Stimulated activated naive CD4-positive, alpha-beta T cell (primary cell): Measurements from ENCODE around the gene PRSS33.

ENCODE experiments used
- DNase-seq, 6 experiments: peaks; one replicate each; lab custom pipeline; 2025; lab: John Stamatoyannopoulos, UW

Gene PRSS33, protein sequence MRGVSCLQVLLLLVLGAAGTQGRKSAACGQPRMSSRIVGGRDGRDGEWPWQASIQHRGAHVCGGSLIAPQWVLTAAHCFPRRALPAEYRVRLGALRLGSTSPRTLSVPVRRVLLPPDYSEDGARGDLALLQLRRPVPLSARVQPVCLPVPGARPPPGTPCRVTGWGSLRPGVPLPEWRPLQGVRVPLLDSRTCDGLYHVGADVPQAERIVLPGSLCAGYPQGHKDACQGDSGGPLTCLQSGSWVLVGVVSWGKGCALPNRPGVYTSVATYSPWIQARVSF

DNA sequence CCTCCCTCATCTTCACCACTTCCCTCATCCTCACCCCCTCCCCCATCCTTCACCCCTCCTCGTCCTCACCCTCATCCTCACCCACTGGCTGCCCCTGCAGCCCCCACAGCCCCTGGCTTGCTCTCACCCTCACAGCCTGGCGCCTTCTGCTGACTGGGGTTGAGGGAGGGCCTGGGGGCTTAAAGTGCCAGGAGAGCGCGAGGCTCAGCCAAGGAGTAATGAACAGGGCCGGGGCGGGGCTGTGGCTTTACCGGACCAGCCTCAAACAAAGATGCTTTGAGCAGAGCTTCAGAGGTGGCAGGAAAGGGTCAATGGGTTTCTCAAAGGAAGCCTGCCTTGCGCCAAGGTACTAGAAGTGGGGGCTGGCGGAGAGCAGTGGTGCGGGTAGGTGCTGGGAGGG lies at the start of gene PRSS33:
Gene PRSS33 (minus strand): TSS at position 155 of the 400 bp plus-strand sequence. CDS start 1,013 bp downstream, outside the sequence.
- DNase-seq: no peak

DNA sequence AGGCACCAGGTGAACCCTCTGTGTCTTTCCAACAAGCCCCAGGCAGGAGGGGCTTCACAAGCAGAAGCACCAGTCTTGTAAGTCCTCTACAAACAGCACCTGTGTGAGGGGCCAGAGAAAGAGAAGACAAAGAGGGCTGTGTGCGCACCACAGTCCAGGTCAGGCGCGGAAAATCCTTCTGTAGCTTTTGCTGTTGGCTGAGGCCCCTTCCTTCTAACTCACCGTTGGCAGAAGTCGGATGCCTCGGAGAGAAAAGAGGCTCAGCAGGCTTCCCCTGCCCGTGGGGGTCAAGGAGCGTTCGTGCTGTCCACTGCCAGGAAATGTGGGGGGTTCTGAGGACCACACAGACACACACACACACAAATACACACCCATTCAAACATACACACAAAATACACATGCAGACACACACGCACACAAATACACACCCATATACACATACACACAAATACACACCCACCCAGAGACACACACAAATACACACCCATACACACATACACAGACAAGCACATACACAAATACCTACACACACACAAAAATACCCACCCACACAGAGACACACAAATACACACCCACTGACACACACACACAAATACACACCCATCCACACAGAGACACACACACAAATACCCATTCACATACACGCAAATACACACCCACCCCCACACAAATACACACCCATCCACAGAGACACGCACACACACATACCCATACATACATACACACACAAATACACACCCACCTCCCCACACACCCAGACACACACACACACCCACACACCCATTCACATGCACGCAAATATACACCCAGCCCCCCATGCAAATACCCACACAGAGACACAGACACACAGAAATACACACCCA lies 49.5 kb upstream of the PRSS33 start:
- no peak for DNase-seq

DNA sequence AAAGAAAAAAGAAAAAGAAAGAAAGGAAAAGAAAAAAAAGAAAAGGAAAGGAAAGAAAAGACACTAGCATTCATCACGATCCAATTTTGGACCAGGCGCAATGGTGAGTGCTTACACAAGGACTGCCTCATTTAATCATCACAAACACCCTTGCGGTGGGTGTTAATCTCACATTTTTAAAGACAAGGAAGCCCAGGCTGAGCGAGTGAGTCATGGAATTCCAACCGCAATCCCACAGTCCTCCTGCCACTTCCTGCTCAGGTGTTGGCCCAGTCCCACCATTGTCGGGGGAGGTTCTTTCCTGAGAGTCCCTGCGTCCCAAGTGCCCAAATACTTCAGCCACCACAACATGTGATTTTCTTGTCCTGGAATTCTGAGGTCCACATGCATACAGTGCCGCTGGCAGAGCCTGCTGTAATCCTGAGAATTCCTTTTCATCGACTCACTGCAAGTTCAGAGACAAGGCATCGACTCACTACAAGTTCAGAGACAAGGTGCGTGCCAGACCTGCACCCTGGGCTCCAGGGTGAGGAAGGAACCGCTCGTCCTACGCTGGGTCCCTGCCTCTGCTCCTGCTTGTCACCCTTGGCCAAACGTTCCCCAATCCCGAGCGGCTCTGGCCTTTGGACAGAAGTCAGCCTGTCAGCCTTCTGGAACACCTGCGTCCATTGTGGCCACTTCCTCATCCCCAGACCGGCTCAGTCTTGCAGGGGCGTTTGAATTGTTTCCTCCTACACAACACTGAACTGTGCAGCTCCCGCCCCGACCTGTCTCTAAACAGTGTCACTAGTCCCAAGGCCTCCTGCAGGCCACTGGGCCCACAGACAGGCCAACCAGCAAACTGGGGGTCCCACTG lies 48.5 kb upstream of the PRSS33 start:
- DNase-seq: no peak

DNA sequence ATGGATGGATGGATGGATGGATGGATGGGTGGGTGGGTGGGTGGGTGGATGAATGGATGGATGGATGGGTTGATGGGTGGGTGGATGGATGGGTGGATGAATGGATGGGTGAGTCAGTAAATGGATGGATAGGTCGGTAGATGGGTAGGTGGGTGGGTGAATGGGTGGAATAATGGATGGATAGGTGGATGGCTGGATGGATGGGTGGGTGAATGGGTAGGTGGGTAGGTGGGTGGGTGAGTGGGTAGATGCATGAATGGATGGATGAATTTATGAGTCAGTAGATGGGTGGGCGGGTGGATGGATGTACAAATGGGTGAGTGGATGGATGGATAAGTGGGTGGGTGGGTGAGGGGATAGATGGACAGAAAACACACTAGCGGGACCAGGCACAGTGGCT lies 47.6 kb upstream of the PRSS33 start:
- DNase-seq: no peak

DNA sequence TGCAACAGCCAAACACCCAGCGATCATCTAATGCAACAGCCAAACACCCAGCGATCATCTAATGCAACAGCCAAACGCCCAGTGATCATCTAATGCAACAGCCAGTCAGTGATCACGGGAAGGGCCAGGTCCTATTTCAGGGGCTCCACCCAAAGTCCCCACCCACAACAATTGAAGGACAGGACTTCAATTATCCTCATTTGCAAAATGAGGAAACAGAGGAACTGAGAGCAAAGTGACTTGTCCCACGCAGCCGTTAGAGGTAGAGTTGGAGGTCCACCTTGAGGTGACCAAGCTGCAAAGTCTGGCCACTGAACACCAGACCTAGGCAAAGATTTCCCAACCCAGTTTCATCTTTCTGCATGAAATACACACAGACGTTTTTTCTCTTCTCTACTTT lies 46.4 kb upstream of the PRSS33 start:
- DNase-seq: no peak

DNA sequence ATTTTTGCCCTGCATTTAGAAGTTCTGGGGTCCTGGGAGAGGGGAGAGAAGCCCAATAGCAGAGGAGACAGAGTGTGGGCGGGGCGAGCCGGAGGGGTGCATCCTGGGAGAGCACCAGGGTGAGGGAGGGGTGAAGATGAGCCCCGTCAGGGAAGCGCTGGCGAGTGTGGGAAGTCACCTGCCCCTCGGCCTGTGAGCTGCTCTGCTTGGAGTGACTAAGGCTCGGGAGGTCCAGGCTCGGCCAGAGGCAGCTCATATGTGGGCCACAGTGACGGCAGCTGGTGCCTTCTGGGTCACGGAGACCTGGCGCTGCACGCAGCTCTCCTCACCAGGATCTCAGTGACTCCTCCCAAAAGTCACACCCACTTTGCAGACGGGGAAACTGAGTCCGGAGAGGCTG lies 43.8 kb upstream of the PRSS33 start:
- DNase-seq: no peak

DNA sequence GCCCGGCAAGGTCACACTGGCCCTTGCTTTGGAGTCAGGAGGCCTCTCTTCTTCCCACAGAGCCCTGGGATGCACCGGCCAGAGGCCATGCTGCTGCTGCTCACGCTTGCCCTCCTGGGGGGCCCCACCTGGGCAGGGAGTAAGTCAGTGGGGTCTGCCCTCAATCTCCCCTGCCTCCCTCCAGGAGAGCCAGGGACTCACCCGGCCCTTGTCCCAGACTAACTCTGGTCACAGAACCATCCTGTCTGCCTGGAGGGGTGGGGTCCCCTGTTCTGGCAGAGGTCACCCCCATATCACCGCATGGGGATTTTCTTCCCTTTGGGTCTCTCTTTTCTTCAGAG lies 43.0 kb upstream of the PRSS33 start:
- DNase-seq: no peak

DNA sequence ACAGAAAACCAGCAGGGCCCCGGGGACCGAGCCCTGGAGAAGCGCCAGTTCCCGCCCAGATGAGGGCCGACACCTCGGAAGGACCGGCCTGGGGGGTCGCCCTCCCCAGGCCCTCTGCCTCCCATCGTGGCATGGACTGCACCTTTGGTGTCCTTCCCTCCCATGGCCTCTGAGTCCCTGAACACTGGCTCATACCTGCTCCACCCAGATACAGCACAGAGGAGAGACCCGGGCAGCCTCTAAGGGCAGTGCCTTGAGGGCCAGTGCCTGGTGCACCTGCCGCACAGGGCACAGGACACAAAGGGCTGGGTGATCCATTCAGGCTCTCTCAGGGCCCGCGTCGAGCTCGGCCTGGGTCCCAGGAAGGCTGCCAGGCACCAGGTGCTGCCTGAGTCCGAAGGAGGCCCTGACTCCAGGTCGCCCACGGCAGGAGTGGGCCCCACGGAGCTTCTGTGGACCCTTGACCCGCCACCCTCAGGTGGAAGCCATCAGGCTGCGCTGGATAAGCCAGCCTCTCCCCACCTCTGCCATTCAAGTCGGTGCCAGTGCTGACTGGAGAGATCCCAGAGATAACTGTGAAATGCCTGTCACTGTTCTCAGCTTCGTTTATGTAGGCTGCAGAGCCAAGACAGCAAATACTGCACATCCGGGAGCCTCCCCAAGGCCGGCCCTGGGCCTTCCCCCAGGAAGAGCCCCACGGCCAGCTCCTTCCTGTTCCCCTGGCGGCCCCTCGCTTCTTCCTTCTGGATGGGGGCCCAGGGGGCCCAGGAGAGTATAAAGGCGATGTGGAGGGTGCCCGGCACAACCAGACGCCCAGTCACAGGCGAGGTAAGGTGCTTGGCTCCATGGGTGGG lies 42.4 kb upstream of the PRSS33 start, which contains the start of gene ZG16B:
Gene ZG16B (plus strand): TSS at position 803 of the 854 bp plus-strand sequence. CDS start 139 bp downstream, outside the sequence.
- DNase-seq: no peak

DNA sequence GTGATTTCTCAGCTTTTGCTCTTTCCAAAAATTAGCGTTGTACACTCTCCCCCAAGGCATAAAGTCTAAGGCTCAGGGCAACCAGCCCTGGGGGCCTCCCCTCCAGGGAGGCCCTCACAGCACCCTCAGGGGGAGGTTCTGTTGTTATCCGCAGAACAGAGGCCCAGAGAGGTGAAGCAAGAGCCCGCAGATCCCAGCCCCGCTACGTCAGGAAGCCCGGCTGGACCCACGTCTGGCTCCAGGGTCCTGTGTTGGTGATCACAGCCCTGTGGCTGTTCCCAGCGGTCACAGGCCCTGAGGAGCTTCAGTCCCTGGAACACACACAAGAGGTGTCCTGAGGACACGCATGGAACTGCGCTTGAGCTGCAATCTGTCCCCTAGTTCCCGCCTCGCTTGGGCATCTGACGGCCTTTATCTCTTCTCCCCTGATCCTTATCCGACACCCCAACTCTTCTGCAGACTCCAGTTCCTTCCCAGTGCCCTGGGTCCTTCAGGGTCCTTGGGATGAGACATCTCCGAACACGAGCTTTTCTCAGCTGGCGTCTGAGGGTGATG lies 41.6 kb upstream of the PRSS33 start:
- no peak for DNase-seq

DNA sequence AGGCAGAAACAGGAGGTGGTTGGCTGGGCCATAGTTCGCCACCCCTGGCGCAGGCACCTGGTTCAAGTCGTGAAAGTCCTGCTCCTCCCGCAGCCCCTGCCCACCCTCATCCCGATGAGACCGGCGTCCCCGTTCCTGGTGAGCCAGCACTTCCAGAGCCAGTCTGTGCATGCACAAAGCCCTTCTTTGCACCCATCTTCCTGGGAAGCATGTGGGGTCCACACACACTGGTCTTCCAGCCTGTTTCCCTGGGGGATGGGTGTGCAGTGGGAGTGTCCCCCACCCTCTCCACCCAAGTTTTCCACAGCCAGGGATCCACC lies 41.1 kb upstream of the PRSS33 start:
- no peak for DNase-seq

DNA sequence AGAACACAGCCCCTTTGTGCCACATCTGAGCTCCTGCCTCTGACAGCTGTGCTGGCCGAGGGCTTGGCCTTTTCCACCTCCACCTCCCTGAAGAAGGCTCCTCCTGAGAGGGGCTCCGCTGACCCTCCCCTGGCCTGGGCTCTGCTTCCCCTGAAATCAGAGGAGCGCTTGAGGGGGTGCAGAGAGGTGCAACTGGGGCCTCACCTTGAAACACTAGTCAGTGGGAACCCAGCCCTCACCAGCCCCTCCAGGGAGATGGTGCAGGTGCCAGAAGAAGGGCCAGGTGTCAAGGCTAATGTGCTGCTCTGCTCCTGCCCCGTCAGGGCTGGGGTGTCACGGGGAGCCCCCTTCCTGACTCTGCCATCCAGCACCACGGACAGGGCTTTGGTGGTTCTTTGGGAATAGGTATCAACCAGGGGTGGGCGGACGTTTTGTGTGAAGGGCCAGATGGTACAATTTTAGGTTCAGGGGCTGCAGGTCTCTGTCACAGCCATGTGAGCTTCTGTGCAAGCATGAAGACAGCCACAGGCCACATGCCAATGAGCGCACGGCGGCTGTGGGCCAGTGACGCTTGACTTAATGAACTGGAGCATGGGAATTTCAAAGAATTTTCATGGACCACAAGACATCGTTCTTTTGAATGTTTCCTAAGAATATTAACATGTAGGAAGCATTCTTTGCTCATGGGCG lies 40.6 kb upstream of the PRSS33 start:
- no peak for DNase-seq

DNA sequence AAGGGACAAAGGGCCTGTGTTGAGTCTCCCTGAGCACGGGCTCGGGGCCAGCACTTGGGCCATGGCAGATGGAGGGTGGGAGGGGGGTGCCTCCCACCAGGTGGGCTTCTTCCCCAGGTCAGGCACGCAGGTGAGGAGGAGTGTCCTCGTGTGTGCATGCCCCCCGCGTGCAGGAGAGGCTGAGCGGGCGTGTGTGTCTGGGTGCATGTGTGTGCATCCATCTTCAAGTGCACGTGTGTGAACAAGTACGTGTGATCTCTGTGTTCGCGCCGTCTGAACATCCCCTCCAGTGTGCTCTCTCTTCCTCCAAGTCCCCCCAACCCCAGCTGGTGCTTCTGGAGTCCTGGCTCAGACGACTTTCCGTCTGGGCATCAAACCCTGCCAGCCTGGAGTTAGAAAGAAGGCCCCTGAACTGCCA lies 40.0 kb upstream of the PRSS33 start:
- DNase-seq: no peak

DNA sequence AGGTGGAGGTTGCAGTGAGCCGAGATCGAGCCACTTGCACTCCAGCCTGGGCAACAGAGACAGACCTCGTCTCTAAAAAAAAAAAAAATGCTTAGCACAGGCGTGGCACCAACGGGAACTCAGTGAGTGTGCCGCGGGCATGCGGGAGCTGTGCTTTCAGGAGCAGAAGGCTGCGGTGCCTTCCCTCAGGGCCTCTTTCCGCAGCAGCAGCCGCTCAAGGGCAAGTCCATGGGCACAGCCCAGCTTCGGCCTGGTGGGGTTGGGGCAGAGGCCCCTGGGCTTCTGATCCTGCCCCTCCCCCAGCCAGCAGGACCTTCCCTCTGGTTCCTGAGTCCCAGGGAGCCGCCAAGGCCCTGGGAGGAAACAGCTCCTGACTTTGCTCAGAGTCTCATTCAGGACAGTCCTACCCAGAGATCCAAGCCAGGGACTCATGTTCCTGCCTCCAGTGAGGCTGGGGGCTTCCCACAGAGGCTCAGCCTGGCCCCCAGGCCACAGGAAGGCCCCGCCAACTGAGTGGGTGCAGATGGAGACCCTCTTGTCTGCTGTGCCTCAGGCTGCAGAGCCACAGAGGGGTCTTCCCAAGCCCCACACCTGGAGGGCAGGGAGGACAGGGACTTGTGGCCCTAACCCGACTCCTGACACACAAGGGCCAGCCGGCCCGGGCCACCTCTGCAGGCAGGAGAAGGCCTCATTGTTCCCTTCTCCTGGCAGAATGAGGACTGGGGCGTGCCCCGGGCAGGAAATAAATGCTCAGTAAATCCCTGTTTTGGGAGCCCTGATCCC lies 39.4 kb upstream of the PRSS33 start:
- no peak for DNase-seq

DNA sequence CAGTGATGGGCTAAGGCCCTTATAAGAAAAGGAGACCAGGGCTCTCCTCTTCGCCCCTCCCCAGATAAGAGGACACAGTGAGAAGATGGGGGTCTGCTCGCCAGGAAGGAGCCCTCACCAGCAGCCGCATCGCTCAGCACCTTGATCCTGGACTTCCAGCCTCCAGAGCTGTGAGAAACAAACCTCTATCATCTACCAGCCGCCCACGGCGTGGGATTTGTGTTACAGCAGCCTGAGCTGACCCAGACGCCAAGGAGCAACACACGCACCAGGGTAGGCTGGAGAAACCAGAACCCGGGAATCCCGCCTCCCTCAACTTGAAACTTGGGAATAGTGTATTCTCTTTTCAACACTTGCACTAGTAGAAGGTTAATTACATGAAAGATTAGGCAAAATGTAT lies 38.5 kb upstream of the PRSS33 start:
- no peak for DNase-seq

DNA sequence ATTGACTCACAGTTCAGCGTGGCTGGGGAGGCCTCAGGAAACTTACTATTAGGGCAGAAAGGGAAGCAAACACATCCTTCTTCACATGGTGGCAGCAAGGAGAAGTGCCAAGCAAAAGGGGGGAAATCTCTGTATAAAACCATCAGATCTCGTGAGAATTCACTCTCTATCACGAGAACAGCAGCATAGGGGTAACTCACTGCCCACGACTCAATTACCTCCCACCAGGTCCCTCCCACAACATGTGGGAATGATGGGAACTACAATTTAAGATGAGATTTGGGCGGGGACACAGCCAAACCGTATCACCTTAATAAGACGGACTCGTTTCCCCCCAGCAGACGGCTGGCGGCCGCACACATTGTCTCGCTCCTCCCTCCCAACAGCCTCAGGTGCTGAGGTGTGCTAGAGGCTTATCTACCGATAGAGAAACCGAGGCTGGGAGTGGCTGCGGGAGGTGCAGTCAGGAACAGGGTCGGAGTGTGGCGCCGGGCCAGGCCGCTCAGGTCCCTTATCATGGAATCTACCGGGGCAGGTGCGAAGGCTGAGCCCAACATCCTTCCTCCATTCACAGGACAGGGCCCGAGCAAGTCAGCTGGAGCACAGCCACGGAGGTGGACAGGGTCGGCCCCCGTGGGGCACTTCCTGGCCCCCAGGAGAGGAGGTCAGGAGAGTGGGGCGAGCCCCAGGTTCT lies 37.8 kb upstream of the PRSS33 start:
- no peak for DNase-seq

DNA sequence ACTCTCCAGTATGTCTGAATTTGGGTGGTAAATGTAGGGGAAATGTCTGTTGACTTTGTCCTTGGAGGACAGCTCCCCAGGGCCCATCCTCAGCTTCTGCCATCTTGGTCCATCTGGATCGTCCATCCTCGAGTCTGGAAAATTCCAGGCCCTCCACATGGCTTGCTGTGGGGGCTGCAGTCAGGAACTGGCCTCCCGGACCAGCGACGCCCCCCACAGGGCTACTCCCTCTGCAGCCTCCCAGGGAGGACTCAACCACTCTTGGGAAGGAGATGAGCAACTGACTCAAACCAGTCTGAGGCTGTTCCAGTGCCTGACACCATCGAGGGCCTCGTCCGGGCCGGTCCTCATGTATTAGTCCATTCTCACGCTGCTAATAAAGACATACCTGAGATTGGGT lies 37.3 kb upstream of the PRSS33 start:
- DNase-seq: no peak

DNA sequence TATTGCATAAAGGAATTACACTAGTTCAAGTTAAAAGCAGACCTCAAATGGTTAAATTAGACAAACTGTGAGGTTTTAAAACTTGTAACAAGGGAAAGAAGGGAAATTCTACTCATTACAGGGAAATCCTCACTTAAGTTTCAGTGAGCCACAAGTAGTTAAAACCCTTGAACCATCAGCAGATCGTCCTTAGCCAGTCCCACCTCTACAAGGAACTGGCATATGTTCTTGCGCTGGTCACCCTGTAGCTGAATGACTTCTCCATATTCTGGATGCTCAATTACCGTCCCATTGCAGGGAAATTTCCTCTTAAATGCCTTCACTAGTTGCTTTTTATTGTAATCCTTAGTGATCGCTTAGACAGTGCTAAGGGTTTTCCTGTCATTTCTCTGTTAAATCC lies 35.1 kb upstream of the PRSS33 start:
- no peak for DNase-seq

DNA sequence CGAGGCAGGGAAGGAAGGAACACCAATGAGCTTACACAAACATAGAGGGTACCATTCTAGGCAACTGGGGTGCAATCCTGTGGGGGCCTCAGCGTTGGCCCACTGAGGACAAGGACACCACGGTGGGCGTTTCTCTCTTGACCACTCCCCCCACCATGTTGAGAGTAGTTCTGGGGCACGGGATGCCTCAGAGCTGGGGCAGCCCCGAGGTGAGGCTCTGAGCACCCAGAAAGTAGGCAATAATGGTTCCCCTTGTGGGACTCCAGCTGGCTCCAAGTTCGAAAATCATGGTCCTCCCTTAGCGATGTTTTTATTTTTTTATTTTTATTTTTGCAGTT lies 34.8 kb upstream of the PRSS33 start:
- no peak for DNase-seq

DNA sequence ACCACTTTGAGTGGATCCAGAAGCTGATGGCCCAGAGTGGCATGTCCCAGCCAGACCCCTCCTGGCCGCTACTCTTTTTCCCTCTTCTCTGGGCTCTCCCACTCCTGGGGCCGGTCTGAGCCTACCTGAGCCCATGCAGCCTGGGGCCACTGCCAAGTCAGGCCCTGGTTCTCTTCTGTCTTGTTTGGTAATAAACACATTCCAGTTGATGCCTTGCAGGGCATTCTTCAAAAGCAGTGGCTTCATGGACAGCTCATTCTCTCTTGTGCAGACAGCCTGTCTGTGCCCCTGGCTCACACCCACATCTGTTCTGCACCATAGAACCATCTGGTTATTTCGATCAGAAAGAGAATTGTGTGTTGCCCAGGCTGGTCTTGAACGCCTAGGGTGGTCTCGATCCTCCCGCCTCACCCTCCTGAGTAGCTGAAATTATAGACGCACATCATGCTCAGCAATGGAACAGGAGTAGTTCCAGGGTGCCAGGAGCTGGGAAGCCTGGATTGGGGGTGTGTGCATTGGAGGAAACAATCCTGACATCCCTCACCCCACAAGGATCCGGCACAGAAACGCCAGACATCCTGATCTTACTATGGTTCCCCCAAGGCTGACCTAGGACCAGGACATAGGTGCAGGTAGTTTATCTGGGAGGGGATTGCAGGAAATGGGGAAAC lies 34.3 kb upstream of the PRSS33 start:
- DNase-seq: no peak
